ENCODE data around the gene TBX6.
A peak's percentile ranks its signal among the peaks of the same experiment; 100 is the strongest.

TBX6 gene

GRCh38 chr16:30085820-30086219 lies 5.9 kb downstream of the TBX6 start:
- TF ChIP-seq POLR2A (IDR thresholded peaks at IDR 0.05; ENCODE audit: low read depth, low read length) = no peak
- DNase-seq (ENCODE audit: insufficient read length, low spot score) (no peak), FAIRE-seq (no peak)

GRCh38 chr16:30085247-30085646 lies 6.5 kb downstream of the TBX6 start:
- no peak for FAIRE-seq
- DNase-seq (ENCODE audit: insufficient read length, low spot score) = no peak
- TF ChIP-seq POLR2A (IDR thresholded peaks at IDR 0.05; ENCODE audit: low read depth, low read length) = no peak

- DNase-seq (ENCODE audit: insufficient read length, low spot score) (no peak), FAIRE-seq (no peak)
- no peak for TF ChIP-seq POLR2A (IDR thresholded peaks at IDR 0.05; ENCODE audit: low read depth, low read length)
Measured at GRCh38 chr16:30084816-30085159, 6.9 kb downstream of the TBX6 start.

GRCh38 chr16:30084096-30084815 lies 7.5 kb downstream of the TBX6 start:
- FAIRE-seq (no peak), DNase-seq (ENCODE audit: insufficient read length, low spot score) (no peak)
- TF ChIP-seq POLR2A (IDR thresholded peaks at IDR 0.05; ENCODE audit: low read depth, low read length) = no peak

GRCh38 chr16:30083216-30084055 lies 8.3 kb downstream of the TBX6 start:
- no peak for TF ChIP-seq POLR2A (IDR thresholded peaks at IDR 0.05; ENCODE audit: low read depth, low read length)
- FAIRE-seq (no peak), DNase-seq (ENCODE audit: insufficient read length, low spot score) (no peak)

GRCh38 chr16:30082545-30083090 lies 9.1 kb downstream of the TBX6 start:
- TF ChIP-seq POLR2A (IDR thresholded peaks at IDR 0.05; ENCODE audit: low read depth, low read length) = no peak
- FAIRE-seq (no peak), DNase-seq (ENCODE audit: insufficient read length, low spot score) (no peak)

- no peak for TF ChIP-seq POLR2A (IDR thresholded peaks at IDR 0.05; ENCODE audit: low read depth, low read length)
- DNase-seq (ENCODE audit: insufficient read length, low spot score) = no peak
- FAIRE-seq = no peak
Measured at GRCh38 chr16:30079480-30079879, 12.2 kb downstream of the TBX6 start.

- TF ChIP-seq POLR2A (IDR thresholded peaks at IDR 0.05; ENCODE audit: low read depth, low read length) = no peak
- FAIRE-seq (no peak), DNase-seq (ENCODE audit: insufficient read length, low spot score) (no peak)
Measured at GRCh38 chr16:30078744-30079143, 13.0 kb downstream of the TBX6 start.

GRCh38 chr16:30077656-30078055 lies 14.1 kb downstream of the TBX6 start:
- no peak for FAIRE-seq
- no peak for TF ChIP-seq POLR2A (IDR thresholded peaks at IDR 0.05; ENCODE audit: low read depth, low read length)

GRCh38 chr16:30076276-30076791 lies 15.4 kb downstream of the TBX6 start:
- FAIRE-seq (no peak), DNase-seq (ENCODE audit: insufficient read length, low spot score) (no peak)
- TF ChIP-seq POLR2A (IDR thresholded peaks at IDR 0.05; ENCODE audit: low read depth, low read length) = no peak

More at GRCh38 chr16:30077656-30078055, 14.1 kb downstream of the TBX6 start:
- DNase-seq (ENCODE audit: insufficient read length, low spot score) = no peak

GRCh38 chr16:30075503-30076275 lies 16.0 kb downstream of the TBX6 start, which contains the start of gene PPP4C:
TSS of gene PPP4C (plus strand) at chr16:30075994. CDS start at chr16:30076378, 384 bp downstream.
- FAIRE-seq (no peak), DNase-seq (ENCODE audit: insufficient read length, low spot score) (peak; percentile 92)
- TF ChIP-seq POLR2A (IDR thresholded peaks at IDR 0.05; ENCODE audit: low read depth, low read length) = peak; percentile 62

GRCh38 chr16:30070490-30070889 lies 21.2 kb downstream of the TBX6 start:
- DNase-seq (ENCODE audit: insufficient read length, low spot score) (no peak), FAIRE-seq (no peak)
- no peak for TF ChIP-seq POLR2A (IDR thresholded peaks at IDR 0.05; ENCODE audit: low read depth, low read length)

- no peak for TF ChIP-seq POLR2A (IDR thresholded peaks at IDR 0.05; ENCODE audit: low read depth, low read length)
- no peak for DNase-seq (ENCODE audit: insufficient read length, low spot score)
- no peak for FAIRE-seq
Measured at GRCh38 chr16:30069611-30070462, 21.9 kb downstream of the TBX6 start.

Measured in H54 (cell line).